Measurements from ENCODE around the gene ZBED1. TPM values are rescaled to one million over a fixed set of nuclear protein-coding genes. Genes with fewer than 3 reads are reported as not detected.
A peak's percentile ranks its signal among the peaks of the same experiment; 100 is the strongest.

ZBED1 gene
- total RNA-seq, 1 experiment from 2014 or later: 45.1 TPM

DNA sequence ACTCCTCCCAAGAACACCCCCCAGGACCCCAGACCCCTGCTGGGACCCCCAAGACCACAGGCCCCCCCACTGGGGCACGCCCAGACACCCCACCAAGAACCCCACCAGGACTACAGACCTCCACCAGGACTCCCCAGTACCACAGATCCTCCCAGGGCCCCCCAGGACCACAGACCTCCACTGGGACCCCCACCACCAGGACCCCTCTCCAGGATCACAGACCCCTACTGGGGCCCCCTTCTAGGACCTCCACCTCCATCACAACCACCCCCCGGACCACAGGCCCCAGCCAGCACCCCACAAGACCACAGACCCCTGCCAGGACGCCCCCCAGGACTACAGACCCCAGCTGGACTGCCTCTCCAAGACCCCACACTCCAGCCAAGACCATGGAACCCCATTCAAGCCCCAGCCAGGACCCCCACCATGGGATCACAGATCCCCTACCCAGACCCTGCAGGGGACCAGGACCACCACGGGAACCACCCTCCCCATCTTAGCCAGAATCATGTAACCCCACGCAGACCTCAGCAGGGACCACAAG, 855 bp upstream of the ZBED1 start (continued):
- no peak for TF ChIP-seq ETV6 (CRISPR knock-in tag; IDR thresholded peaks at IDR 0.05)
- no peak for TF ChIP-seq NR1H2 (CRISPR knock-in tag; IDR thresholded peaks at IDR 0.05)
- TF ChIP-seq, protein P1, sequence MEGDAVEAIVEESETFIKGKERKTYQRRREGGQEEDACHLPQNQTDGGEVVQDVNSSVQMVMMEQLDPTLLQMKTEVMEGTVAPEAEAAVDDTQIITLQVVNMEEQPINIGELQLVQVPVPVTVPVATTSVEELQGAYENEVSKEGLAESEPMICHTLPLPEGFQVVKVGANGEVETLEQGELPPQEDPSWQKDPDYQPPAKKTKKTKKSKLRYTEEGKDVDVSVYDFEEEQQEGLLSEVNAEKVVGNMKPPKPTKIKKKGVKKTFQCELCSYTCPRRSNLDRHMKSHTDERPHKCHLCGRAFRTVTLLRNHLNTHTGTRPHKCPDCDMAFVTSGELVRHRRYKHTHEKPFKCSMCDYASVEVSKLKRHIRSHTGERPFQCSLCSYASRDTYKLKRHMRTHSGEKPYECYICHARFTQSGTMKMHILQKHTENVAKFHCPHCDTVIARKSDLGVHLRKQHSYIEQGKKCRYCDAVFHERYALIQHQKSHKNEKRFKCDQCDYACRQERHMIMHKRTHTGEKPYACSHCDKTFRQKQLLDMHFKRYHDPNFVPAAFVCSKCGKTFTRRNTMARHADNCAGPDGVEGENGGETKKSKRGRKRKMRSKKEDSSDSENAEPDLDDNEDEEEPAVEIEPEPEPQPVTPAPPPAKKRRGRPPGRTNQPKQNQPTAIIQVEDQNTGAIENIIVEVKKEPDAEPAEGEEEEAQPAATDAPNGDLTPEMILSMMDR (IDR thresholded peaks at IDR 0.05): no peak
- TF ChIP-seq PRRX2 (CRISPR knock-in tag; IDR thresholded peaks at IDR 0.05): no peak
- TF ChIP-seq ZNF423 (CRISPR knock-in tag; IDR thresholded peaks at IDR 0.05): no peak
- no peak for TF ChIP-seq ELF4 (CRISPR knock-in tag; IDR thresholded peaks at IDR 0.05; ENCODE audit: low read depth)

DNA sequence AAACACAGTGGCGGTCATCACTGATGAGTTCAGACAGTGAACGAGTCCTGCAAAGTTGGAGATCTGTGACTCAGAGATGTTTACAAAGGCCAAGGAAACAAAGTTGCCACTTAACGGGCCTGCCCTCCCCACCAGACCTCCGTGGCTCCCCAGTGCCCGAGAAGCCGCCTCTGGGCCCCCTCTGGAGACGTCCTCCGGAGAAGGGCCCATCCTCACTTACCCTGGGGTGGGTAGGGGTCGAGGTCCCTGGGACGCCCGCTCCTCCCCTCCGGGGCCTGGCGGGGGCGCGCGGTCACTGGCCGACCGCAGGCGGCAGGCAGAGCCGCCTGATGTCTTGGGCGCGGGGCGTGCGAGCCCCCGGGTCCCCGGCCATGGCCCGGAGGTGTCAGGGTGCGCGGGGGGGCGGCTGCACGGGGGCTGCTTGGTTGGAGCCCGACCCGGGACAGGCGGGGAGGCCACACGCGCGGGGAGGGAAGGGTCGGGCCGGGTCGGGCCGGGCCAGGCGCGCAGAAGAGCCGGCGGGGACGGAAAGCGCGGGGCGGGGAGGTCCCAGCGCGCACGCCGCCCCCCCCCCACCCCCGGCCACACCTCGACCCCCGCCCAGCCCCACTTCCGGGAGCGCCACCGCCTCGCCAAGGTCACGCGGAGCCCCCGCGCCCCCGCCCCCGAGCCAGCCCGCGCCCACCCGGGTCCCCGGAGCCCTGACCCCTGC, 529 bp downstream of the ZBED1 start:
- ChIA-PET POLR2A (no interaction called here), CTCF (no interaction called here)
- Mint-ChIP-seq H3K4me3 (peak overlapping the region; percentile 80), H3K4me1 (peaks cover 33% of the 10 kb centered on the region), H3K9me3 (no peaks in the 10 kb centered on the region), H3K27ac (no peak overlapping the region), H3K27me3 (ENCODE audit: low read depth) (no peaks in the 10 kb centered on the region), H3K36me3 (no peaks in the 10 kb centered on the region; the same call in 1 of the 2 replicates)
- 0 out of 2 replicates have a peak, but pooled peaks have one; percentile 29 for TF ChIP-seq TP53 (CRISPR knock-in tag; IDR thresholded peaks at IDR 0.05)
- peak; percentile 10; the same call in 1 of the 2 replicates for TF ChIP-seq SP1 (CRISPR knock-in tag; conservative IDR thresholded peaks at IDR 0.05)
- TF ChIP-seq ZBTB21 (CRISPR knock-in tag; IDR thresholded peaks at IDR 0.05; ENCODE audit: borderline replicate concordance): peak; percentile 46; the same call in 1 of the 2 replicates
- TF ChIP-seq IRF2 (CRISPR knock-in tag; IDR thresholded peaks at IDR 0.05; ENCODE audit: borderline replicate concordance, low read depth): no peak
- TF ChIP-seq NR1H2 (CRISPR knock-in tag; IDR thresholded peaks at IDR 0.05): no peak
- TF ChIP-seq OVOL2 (CRISPR knock-in tag; IDR thresholded peaks at IDR 0.05; ENCODE audit: borderline replicate concordance): no peak
- no peak for TF ChIP-seq NFYB (CRISPR knock-in tag; conservative IDR thresholded peaks at IDR 0.05; ENCODE audit: low read depth)
- peak; percentile 74 for TF ChIP-seq ZNF423 (CRISPR knock-in tag; IDR thresholded peaks at IDR 0.05)
- TF ChIP-seq, protein P2, sequence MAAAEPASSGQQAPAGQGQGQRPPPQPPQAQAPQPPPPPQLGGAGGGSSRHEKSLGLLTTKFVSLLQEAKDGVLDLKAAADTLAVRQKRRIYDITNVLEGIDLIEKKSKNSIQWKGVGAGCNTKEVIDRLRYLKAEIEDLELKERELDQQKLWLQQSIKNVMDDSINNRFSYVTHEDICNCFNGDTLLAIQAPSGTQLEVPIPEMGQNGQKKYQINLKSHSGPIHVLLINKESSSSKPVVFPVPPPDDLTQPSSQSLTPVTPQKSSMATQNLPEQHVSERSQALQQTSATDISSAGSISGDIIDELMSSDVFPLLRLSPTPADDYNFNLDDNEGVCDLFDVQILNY (CRISPR knock-in tag; IDR thresholded peaks at IDR 0.05): 0 out of 2 replicates have a peak, but pooled peaks have one; percentile 40
- TF ChIP-seq MYBL2 (CRISPR knock-in tag; IDR thresholded peaks at IDR 0.05): no peak
- TF ChIP-seq, protein P3, sequence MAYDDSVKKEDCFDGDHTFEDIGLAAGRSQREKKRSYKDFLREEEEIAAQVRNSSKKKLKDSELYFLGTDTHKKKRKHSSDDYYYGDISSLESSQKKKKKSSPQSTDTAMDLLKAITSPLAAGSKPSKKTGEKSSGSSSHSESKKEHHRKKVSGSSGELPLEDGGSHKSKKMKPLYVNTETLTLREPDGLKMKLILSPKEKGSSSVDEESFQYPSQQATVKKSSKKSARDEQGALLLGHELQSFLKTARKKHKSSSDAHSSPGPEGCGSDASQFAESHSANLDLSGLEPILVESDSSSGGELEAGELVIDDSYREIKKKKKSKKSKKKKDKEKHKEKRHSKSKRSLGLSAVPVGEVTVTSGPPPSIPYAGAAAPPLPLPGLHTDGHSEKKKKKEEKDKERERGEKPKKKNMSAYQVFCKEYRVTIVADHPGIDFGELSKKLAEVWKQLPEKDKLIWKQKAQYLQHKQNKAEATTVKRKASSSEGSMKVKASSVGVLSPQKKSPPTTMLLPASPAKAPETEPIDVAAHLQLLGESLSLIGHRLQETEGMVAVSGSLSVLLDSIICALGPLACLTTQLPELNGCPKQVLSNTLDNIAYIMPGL (CRISPR knock-in tag; IDR thresholded peaks at IDR 0.05): peak; percentile 79; the same call in 1 of the 2 replicates
- no peak for TF ChIP-seq ETV6 (CRISPR knock-in tag; IDR thresholded peaks at IDR 0.05)
- TF ChIP-seq FOXP1 (CRISPR knock-in tag; IDR thresholded peaks at IDR 0.05; ENCODE audit: borderline replicate concordance): 0 out of 2 replicates have a peak, but pooled peaks have one; percentile 55
- TF ChIP-seq NFATC4 (CRISPR knock-in tag; IDR thresholded peaks at IDR 0.05): no peak
- TF ChIP-seq, protein P4, sequence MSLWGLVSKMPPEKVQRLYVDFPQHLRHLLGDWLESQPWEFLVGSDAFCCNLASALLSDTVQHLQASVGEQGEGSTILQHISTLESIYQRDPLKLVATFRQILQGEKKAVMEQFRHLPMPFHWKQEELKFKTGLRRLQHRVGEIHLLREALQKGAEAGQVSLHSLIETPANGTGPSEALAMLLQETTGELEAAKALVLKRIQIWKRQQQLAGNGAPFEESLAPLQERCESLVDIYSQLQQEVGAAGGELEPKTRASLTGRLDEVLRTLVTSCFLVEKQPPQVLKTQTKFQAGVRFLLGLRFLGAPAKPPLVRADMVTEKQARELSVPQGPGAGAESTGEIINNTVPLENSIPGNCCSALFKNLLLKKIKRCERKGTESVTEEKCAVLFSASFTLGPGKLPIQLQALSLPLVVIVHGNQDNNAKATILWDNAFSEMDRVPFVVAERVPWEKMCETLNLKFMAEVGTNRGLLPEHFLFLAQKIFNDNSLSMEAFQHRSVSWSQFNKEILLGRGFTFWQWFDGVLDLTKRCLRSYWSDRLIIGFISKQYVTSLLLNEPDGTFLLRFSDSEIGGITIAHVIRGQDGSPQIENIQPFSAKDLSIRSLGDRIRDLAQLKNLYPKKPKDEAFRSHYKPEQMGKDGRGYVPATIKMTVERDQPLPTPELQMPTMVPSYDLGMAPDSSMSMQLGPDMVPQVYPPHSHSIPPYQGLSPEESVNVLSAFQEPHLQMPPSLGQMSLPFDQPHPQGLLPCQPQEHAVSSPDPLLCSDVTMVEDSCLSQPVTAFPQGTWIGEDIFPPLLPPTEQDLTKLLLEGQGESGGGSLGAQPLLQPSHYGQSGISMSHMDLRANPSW (CRISPR knock-in tag; conservative IDR thresholded peaks at IDR 0.05; ENCODE audit: low read depth): no peak
- TF ChIP-seq GABPB1 (CRISPR knock-in tag; IDR thresholded peaks at IDR 0.05): peak; percentile 40; the same call in 1 of the 2 replicates
- no peak for TF ChIP-seq NFE2L1 (CRISPR knock-in tag; IDR thresholded peaks at IDR 0.05)
- no peak for TF ChIP-seq ZNF671 (CRISPR knock-in tag; IDR thresholded peaks at IDR 0.05)
- TF ChIP-seq GTF2I (CRISPR knock-in tag; conservative IDR thresholded peaks at IDR 0.05): peak; percentile 79
- DNase-seq (ENCODE audit: low spot score): peak; percentile 51
- ATAC-seq: peak; percentile 60
